Activated B cell treated with CpG ODN at 0.5 μM for 24 hours (primary cell): ENCODE results near the gene TRDN. TPM values are rescaled to one million over a fixed set of nuclear protein-coding genes. Genes with fewer than 3 reads are reported as not detected.

ENCODE experiments used
- ATAC-seq: fragments of 200-7000 bp; cut with Tn5 transposase; one replicate; pipeline ENCODE4 v1.10.0; 2021; ENCODE audit warnings: low read depth, mild to moderate bottlenecking, moderate library complexity
- CTCF ChIA-PET: fragments of 350-600 bp; sonication (Branson Sonifier 250); formaldehyde crosslinking; loops from one replicate; lab custom pipeline; 2021; ENCODE audit warnings: antibody characterized with exemption; lab: Charles Lee
- POLR2A ChIA-PET: fragments of 350-600 bp; sonication (Branson Sonifier 250); formaldehyde crosslinking; loops from one replicate; lab custom pipeline; 2021; ENCODE audit warnings: antibody characterized with exemption; lab: Charles Lee
- DNase-seq: peaks from one replicate; pipeline ENCODE4 v3.0.0; 2022
- H3K27ac Mint-ChIP-seq: one replicate; pipeline ENCODE4 v1.8.0; 2020; ENCODE audit warnings: mixed read lengths
- H3K27me3 Mint-ChIP-seq: one replicate; pipeline ENCODE4 v1.8.0; 2021; ENCODE audit warnings: mixed read lengths
- H3K36me3 Mint-ChIP-seq: one replicate; pipeline ENCODE4 v1.8.0; 2021; ENCODE audit warnings: low read depth, mixed read lengths
- H3K4me1 Mint-ChIP-seq: one replicate; pipeline ENCODE4 v1.8.0; 2021; ENCODE audit warnings: mixed read lengths
- H3K4me3 Mint-ChIP-seq: one replicate; pipeline ENCODE4 v1.8.0; 2020; ENCODE audit warnings: mild to moderate bottlenecking, mixed read lengths
- H3K9me3 Mint-ChIP-seq: one replicate; pipeline ENCODE4 v1.8.0; 2020; ENCODE audit warnings: mixed read lengths
- intact Hi-C: fragments of 100-400 bp; cut with micrococcal nuclease; formaldehyde crosslinking; loops from one replicate; pipeline ENCODE4 v1.15.1; 2024
- total RNA-seq: library from RNA; stranded (reverse); gene quantifications from 2 replicates; pipeline ENCODE4 v1.2.3, GENCODE V29; 2022
- TF ChIP-seq, protein P1 (sequence below): fragments of 200-600 bp; IDR thresholded peaks from one replicate; pipeline ENCODE4 v1.8.0; 2022; ENCODE audit warnings: antibody characterized with exemption, mild to moderate bottlenecking

Gene TRDN
- total RNA-seq, 1 donor from 2014 or later, result not detected

DNA sequence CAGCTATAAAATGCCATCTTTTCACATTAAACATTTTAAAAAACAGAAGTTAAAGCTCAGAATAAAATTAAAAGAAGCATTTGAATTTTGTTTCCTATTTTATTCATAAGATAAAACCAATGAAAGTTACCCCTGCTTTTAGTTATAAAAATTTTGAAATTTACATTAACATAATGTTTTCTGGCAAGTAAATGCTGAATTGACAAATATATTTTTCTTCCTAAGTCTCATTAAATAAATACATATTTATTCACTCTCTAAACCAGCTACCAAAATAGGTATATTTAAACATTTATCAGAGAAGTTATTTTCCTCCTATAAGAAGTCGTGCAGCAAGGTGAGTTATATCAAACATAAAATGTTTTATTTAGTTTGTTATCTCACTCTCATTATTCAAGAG lies 213.6 kb downstream of the TRDN start:
- ChIA-PET CTCF (no interaction called here), POLR2A (no interaction called here)
- H3K27ac Mint-ChIP-seq, result no peak overlapping the region

DNA sequence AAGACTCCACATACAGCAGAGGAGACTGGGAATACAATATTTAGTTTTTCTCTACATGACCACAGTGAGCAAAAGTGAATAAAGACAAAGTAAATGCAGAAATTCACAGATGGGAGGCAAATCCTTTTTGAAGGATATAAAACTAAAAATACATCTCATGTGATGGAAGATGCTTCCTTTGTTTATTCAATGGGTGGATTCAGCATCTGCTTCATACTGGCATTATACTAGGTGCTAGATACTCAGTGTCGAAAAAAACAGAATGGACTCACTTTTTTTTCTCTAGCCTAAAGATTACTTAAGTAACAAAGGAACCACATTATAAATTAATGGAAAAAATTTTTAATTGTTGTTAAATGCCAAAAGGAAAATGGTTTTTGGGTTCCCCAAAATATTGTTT lies 216.2 kb downstream of the TRDN start:
- Mint-ChIP-seq H3K36me3 (no peaks in the 10 kb centered on the region), H3K9me3 (no peaks in the 10 kb centered on the region), H3K27me3 (no peaks in the 10 kb centered on the region), H3K27ac (no peak overlapping the region), H3K4me1 (no peaks in the 10 kb centered on the region), H3K4me3 (no peak overlapping the region)
- DNase-seq (no peak), ATAC-seq (no peak)
- POLR2A ChIA-PET, result no interaction called here
- CTCF ChIA-PET, result no interaction called here
- TF ChIP-seq, protein P1, sequence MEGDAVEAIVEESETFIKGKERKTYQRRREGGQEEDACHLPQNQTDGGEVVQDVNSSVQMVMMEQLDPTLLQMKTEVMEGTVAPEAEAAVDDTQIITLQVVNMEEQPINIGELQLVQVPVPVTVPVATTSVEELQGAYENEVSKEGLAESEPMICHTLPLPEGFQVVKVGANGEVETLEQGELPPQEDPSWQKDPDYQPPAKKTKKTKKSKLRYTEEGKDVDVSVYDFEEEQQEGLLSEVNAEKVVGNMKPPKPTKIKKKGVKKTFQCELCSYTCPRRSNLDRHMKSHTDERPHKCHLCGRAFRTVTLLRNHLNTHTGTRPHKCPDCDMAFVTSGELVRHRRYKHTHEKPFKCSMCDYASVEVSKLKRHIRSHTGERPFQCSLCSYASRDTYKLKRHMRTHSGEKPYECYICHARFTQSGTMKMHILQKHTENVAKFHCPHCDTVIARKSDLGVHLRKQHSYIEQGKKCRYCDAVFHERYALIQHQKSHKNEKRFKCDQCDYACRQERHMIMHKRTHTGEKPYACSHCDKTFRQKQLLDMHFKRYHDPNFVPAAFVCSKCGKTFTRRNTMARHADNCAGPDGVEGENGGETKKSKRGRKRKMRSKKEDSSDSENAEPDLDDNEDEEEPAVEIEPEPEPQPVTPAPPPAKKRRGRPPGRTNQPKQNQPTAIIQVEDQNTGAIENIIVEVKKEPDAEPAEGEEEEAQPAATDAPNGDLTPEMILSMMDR, result no peak
- intact Hi-C loops, result no loop called here

More for the DNA sequence above, 213.6 kb downstream of the TRDN start:
- TF ChIP-seq, protein P1, result no peak
- H3K4me1 Mint-ChIP-seq, result no peaks in the 10 kb centered on the region
- no peaks in the 10 kb centered on the region for H3K9me3 Mint-ChIP-seq
- no peaks in the 10 kb centered on the region for H3K27me3 Mint-ChIP-seq
- no peak for DNase-seq
- H3K4me3 Mint-ChIP-seq, result no peak overlapping the region
- no peaks in the 10 kb centered on the region for H3K36me3 Mint-ChIP-seq
- intact Hi-C loops, result no loop called here
- no peak for ATAC-seq

DNA sequence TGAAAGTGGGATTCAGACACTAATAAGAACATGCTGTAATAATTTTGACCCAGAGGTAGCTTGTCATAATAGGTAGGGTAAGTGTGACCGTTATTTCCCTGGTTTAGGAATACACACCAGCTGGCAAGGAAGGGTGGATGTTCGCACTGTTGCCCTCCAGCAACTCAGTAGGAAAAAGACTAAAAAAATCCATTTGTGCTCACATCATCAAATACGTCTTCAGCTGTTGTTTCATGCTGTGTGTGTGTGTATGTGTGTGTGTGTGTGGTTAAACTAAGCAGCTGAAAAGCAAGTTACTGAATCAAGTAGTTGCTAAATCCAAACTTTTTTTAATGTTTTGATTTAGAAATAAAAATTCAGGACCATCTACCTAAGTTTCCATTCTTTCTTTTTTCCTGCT lies 218.7 kb downstream of the TRDN start:
- POLR2A ChIA-PET, result no interaction called here
- DNase-seq (no peak), ATAC-seq (no peak)
- H3K27ac Mint-ChIP-seq, result no peak overlapping the region
- CTCF ChIA-PET, result no interaction called here
- intact Hi-C loops, result no loop called here
- H3K4me3 Mint-ChIP-seq, result no peak overlapping the region
- H3K36me3 Mint-ChIP-seq, result no peaks in the 10 kb centered on the region
- H3K4me1 Mint-ChIP-seq, result no peaks in the 10 kb centered on the region
- TF ChIP-seq, protein P1, result no peak
- H3K9me3 Mint-ChIP-seq, result no peaks in the 10 kb centered on the region
- H3K27me3 Mint-ChIP-seq, result no peaks in the 10 kb centered on the region

DNA sequence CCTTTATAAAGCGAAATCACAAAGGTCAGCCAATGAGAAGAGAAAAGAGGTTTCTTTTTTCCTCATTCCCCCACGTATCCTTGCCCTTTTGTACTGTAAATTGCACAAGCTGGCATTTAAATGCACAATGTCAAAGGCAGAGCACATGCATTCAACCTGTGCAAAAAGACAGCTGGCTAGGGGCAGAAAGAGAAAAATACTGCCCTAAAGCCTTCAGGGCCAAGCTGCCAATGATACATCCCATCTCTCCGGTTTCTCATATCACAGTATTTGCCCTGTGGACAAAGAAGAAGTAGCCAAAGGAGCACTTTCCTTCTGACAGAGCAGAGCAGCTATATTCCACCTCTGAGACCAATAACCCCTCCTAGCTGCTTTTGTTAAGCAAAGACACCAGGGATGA lies 219.2 kb downstream of the TRDN start:
- no peak overlapping the region for H3K4me3 Mint-ChIP-seq
- TF ChIP-seq, protein P1, result no peak
- ChIA-PET CTCF (interaction anchor here (1.5 kb wide), 1 partner anchor 11 kb away, joined by 4 read pairs; no protein-coding TSS in a partner anchor), POLR2A (no interaction called here)
- no peaks in the 10 kb centered on the region for H3K4me1 Mint-ChIP-seq
- H3K36me3 Mint-ChIP-seq, result no peaks in the 10 kb centered on the region
- intact Hi-C loops, result loop anchor here (2.0 kb wide), 1 partner anchor 297 kb away; no protein-coding TSS in a partner anchor
- DNase-seq (no peak), ATAC-seq (no peak)
- H3K9me3 Mint-ChIP-seq, result no peaks in the 10 kb centered on the region
- H3K27me3 Mint-ChIP-seq, result no peaks in the 10 kb centered on the region
- no peak overlapping the region for H3K27ac Mint-ChIP-seq

DNA sequence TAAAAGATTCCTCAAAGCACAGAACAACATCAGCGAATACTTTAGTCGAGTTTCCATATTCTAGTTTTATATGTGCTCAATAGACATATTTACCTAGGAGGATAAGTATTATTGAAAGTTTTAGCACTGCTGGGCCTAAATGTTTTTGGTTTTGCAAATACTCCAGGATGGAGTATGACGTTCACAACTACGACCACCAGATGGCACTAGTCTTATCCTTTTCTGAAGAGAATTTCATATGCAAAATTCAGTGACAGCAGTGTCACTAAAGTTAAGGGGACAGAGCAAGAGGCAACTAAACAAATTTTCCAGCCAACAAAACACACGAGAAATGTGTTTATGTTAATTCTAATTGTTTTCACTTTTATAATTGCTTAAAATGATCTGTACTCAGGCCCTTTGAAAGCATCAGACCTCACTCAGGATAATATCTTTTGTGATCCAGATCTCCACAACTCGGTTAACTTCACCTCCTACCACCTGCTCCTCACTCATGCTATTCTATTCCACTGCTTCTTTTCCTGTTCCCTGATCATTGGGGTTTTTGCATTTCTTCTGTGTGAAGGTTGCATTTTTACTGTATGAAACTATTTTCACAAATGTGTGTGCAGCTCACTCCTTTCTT lies 220.8 kb downstream of the TRDN start:
- intact Hi-C loops, result loop anchor here (2.0 kb wide), 1 partner anchor 299 kb away; no protein-coding TSS in a partner anchor
- Mint-ChIP-seq H3K4me1 (no peaks in the 10 kb centered on the region), H3K9me3 (no peaks in the 10 kb centered on the region), H3K27ac (no peak overlapping the region), H3K36me3 (no peaks in the 10 kb centered on the region), H3K27me3 (no peaks in the 10 kb centered on the region), H3K4me3 (no peak overlapping the region)
- peak; percentile 47 for ATAC-seq
- CTCF ChIA-PET, result no interaction called here
- POLR2A ChIA-PET, result no interaction called here
- TF ChIP-seq, protein P1, result no peak
- no peak for DNase-seq
